ENCODE measurements around the gene TOPAZ1.

TOPAZ1 gene

GRCh38 chr3:44242721-44243120, 1.0 kb downstream of the TOPAZ1 start:
- no peak for DNase-seq (ENCODE audit: low read depth in 3 of 3)

GRCh38 chr3:44248152-44248551, 6.5 kb downstream of the TOPAZ1 start:
- DNase-seq (ENCODE audit: low read depth in 3 of 3): no peak

- DNase-seq (ENCODE audit: low read depth in 3 of 3): no peak
Measured at GRCh38 chr3:44252332-44252959, 10.8 kb downstream of the TOPAZ1 start.

- DNase-seq (ENCODE audit: low read depth in 3 of 3): no peak
Measured at GRCh38 chr3:44259404-44259803, 17.7 kb downstream of the TOPAZ1 start.

GRCh38 chr3:44264146-44264545, 22.5 kb downstream of the TOPAZ1 start:
- no peak for DNase-seq (ENCODE audit: low read depth in 3 of 3)

- no peak for DNase-seq (ENCODE audit: low read depth in 3 of 3)
Measured at GRCh38 chr3:44265815-44266214, 24.1 kb downstream of the TOPAZ1 start.

GRCh38 chr3:44272191-44272590, 30.5 kb downstream of the TOPAZ1 start:
- no peak for DNase-seq (ENCODE audit: low read depth in 3 of 3)

- DNase-seq (ENCODE audit: low read depth in 3 of 3): no peak
Measured at GRCh38 chr3:44277925-44278324, 36.2 kb downstream of the TOPAZ1 start.

- DNase-seq (ENCODE audit: low read depth in 3 of 3): no peak
Measured at GRCh38 chr3:44280077-44280476, 38.4 kb downstream of the TOPAZ1 start.

- no peak for DNase-seq (ENCODE audit: low read depth in 3 of 3)
Measured at GRCh38 chr3:44280631-44281030, 38.9 kb downstream of the TOPAZ1 start.

- DNase-seq (ENCODE audit: low read depth in 3 of 3): no peak
Measured at GRCh38 chr3:44284949-44285348, 43.3 kb downstream of the TOPAZ1 start.

GRCh38 chr3:44289882-44290462, 48.3 kb downstream of the TOPAZ1 start:
- no peak for DNase-seq (ENCODE audit: low read depth in 3 of 3)

GRCh38 chr3:44292276-44292675, 50.6 kb downstream of the TOPAZ1 start:
- DNase-seq (ENCODE audit: low read depth in 3 of 3): no peak

GRCh38 chr3:44292947-44293346, 51.3 kb downstream of the TOPAZ1 start:
- DNase-seq (ENCODE audit: low read depth in 3 of 3): no peak

GRCh38 chr3:44297255-44297654, 55.6 kb downstream of the TOPAZ1 start:
- no peak for DNase-seq (ENCODE audit: low read depth in 3 of 3)

- DNase-seq (ENCODE audit: low read depth in 3 of 3): no peak
Measured at GRCh38 chr3:44301746-44302145, 60.1 kb downstream of the TOPAZ1 start.

GRCh38 chr3:44309500-44309899, 67.8 kb downstream of the TOPAZ1 start:
- DNase-seq (ENCODE audit: low read depth in 3 of 3): no peak

- no peak for DNase-seq (ENCODE audit: low read depth in 3 of 3)
Measured at GRCh38 chr3:44318891-44319311, 77.2 kb downstream of the TOPAZ1 start.

- no peak for DNase-seq (ENCODE audit: low read depth in 3 of 3)
Measured at GRCh38 chr3:44321335-44321734, 79.6 kb downstream of the TOPAZ1 start.

GRCh38 chr3:44323341-44323955, 81.8 kb downstream of the TOPAZ1 start:
- peak; percentile 6 to 31 (median 30) for DNase-seq (ENCODE audit: low read depth in 3 of 3)

- no peak for DNase-seq (ENCODE audit: low read depth in 3 of 3)
Measured at GRCh38 chr3:44324584-44324983, 82.9 kb downstream of the TOPAZ1 start.

GRCh38 chr3:44326019-44326418, 84.3 kb downstream of the TOPAZ1 start:
- DNase-seq (ENCODE audit: low read depth in 3 of 3): no peak

GRCh38 chr3:44326515-44326914, 84.8 kb downstream of the TOPAZ1 start:
- DNase-seq (ENCODE audit: low read depth in 3 of 3): no peak

Measured in stimulated activated CD4-positive, alpha-beta T cell treated with anti-CD3 and anti-CD28 coated beads, TNF-alpha, amount 100 ng/mL, for 24 hours (primary cell).